Lung (tissue), 12 donors: Measurements from ENCODE around the gene DPY30. TPM values are rescaled to one million over a fixed set of nuclear protein-coding genes. Genes with fewer than 3 reads are reported as not detected.

Experiments
- ATAC-seq: fragments of 200-7000 bp; cut with Tn5 transposase; one replicate; pipeline ENCODE4 v1.9.1; 2020; ENCODE audit warnings: moderate number of reproducible peaks; ENCODE audit not compliant: insufficient read depth, low FRiP score
- DNase-seq, 3 donors: peaks; one replicate each; pipeline ENCODE4 v3.0.0-alpha.2; 2013 to 2017
- H3K27ac ChIP-seq, 2 donors: one replicate each; pipeline ENCODE4 v1.5.1; 2013; ENCODE audit warnings: mild to moderate bottlenecking in 2 of 2, moderate library complexity in 2 of 2, control low read depth in 1 of 2, inconsistent platforms in 1 of 2, low read depth in 1 of 2, low read length in 1 of 2
- H3K27me3 ChIP-seq, 3 donors: one replicate each; pipeline ENCODE4 v1.5.1; 2013; ENCODE audit warnings: low read length in 2 of 3; ENCODE audit not compliant: control insufficient read depth in 3 of 3, insufficient read depth in 3 of 3
- H3K36me3 ChIP-seq, 4 donors: one replicate each; pipeline ENCODE4 v1.5.1; 2013; ENCODE audit warnings: low read length in 4 of 4, mild to moderate bottlenecking in 1 of 4, moderate library complexity in 1 of 4; ENCODE audit not compliant: control insufficient read depth in 4 of 4, insufficient read depth in 4 of 4
- H3K4me1 ChIP-seq, 5 donors: one replicate each; pipeline ENCODE4 v1.5.1; 2013; ENCODE audit warnings: low read length in 5 of 5, mild to moderate bottlenecking in 2 of 5, moderate library complexity in 1 of 5; ENCODE audit not compliant: control insufficient read depth in 5 of 5, insufficient read depth in 5 of 5
- H3K4me3 ChIP-seq: one replicate; pipeline ENCODE4 v1.5.1; 2013; ENCODE audit warnings: mild to moderate bottlenecking, control low read depth, moderate library complexity
- H3K9ac ChIP-seq, 2 donors: one replicate each; pipeline ENCODE4 v1.5.1; 2013; ENCODE audit warnings: low read length in 2 of 2, control low read depth in 1 of 2; ENCODE audit not compliant: insufficient read depth in 1 of 2
- H3K9me3 ChIP-seq, 4 donors: one replicate each; pipeline ENCODE4 v1.5.1; 2013; ENCODE audit warnings: low read length in 3 of 4, mild to moderate bottlenecking in 1 of 4, moderate library complexity in 1 of 4; ENCODE audit not compliant: control insufficient read depth in 4 of 4, insufficient read depth in 3 of 4
- WGBS, 2 donors: extraction: QIAGEN DNeasy Blood & Tissue Kit; methylation state at CpG; one replicate each; pipeline ENCODE4 v1.1.7; 2013; 5-methylcytosine and 5-hydroxymethylcytosine counted together
- polyA plus RNA-seq, 2 donors: library from polyadenylated mRNA; stranded (reverse); fragments of 200-250 nt; gene quantifications; one replicate each; pipeline ENCODE4 v1.2.1, GENCODE V29; 2013
- total RNA-seq, 2 donors: library from RNA; depleted of rRNA in 1 of 2; stranded (reverse); fragments of >200 nt in 1 of 2; gene quantifications; one replicate each; pipeline ENCODE4 v1.2.1, GENCODE V29; 2014 to 2021
- TF ChIP-seq, protein P1 (sequence below): IDR thresholded peaks from 2 replicates; pipeline ENCODE4 v1.5.1; 2012; ENCODE audit warnings: mild to moderate bottlenecking; ENCODE audit errors: control extremely low read depth, extremely low read depth
- donor health status: control.
- donor health status: control.
- donor health status: Bipolar disorder and iron deficiency.
- donor health status: healthy.
- donor health status: DM: yes; HTN: yes; CAD: no.

The DPY30 gene
- total and polyA plus RNA-seq, 4 donors = 53.8 to 144 (median 69.1) TPM

GRCh38 chr2:32064713-32065112 is 25.1 kb upstream of the DPY30 start:
- Histone ChIP-seq H3K27me3 (no peaks in the 10 kb centered on the region), H3K4me3 (no peak overlapping the region), H3K4me1 (peaks cover 2 to 11% (median 6%) of the 10 kb centered on the region in 5 donors), H3K27ac (no peak overlapping the region), H3K36me3 (peaks cover 0 to 3% (median 1%) of the 10 kb centered on the region in 4 donors), H3K9ac (peak overlapping the region; percentile 44 to 86), H3K9me3 (no peaks in the 10 kb centered on the region)
- TF ChIP-seq, protein P1, sequence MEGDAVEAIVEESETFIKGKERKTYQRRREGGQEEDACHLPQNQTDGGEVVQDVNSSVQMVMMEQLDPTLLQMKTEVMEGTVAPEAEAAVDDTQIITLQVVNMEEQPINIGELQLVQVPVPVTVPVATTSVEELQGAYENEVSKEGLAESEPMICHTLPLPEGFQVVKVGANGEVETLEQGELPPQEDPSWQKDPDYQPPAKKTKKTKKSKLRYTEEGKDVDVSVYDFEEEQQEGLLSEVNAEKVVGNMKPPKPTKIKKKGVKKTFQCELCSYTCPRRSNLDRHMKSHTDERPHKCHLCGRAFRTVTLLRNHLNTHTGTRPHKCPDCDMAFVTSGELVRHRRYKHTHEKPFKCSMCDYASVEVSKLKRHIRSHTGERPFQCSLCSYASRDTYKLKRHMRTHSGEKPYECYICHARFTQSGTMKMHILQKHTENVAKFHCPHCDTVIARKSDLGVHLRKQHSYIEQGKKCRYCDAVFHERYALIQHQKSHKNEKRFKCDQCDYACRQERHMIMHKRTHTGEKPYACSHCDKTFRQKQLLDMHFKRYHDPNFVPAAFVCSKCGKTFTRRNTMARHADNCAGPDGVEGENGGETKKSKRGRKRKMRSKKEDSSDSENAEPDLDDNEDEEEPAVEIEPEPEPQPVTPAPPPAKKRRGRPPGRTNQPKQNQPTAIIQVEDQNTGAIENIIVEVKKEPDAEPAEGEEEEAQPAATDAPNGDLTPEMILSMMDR = no peak
- 79 to 81% methylated on average over 8 of the region's 8 CpGs for WGBS, 2 donors
- DNase-seq (no peak), ATAC-seq (no peak)

DNA sequence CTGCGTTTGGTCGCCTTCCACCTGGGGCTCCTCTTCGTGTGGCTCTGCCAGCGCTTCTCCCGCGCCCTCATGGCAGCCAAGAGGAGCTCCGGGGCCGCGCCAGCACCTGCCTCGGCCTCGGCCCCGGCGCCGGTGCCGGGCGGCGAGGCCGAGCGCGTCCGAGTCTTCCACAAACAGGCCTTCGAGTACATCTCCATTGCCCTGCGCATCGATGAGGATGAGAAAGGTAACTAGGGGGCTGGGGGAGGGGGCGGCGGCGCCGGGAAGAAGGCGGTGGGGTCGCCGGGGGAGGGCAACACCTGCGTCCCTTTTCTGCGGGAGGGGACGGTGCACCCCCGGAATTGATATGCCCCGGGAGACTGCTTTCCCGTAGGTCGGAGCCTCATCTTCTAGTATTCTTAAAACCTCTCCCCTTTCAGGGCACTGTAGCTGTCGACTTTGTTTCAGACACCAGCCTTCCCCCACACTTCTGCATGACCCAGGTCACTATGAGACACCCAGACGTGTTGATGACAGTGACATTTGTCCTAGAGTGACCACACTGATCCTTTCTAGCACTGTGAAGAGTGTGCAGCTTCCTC is 24.5 kb upstream of the DPY30 start:
- TF ChIP-seq, protein P1 = no peak
- no peaks in the 10 kb centered on the region for H3K9me3 ChIP-seq
- peak overlapping the region; percentile 87 for H3K4me3 ChIP-seq
- ATAC-seq (no peak), DNase-seq (peak in 2 of 3 donors; percentile 18 to 24)
- H3K27me3 ChIP-seq = no peaks in the 10 kb centered on the region
- H3K36me3 ChIP-seq = peaks cover 0 to 3% (median 1%) of the 10 kb centered on the region in 4 donors
- H3K9ac ChIP-seq = peak overlapping the region; percentile 44 to 86
- H3K4me1 ChIP-seq = peaks cover 2 to 11% (median 6%) of the 10 kb centered on the region in 5 donors
- 0 to 1% methylated on average over 33 to 40 of the region's 40 CpGs for WGBS, 2 donors
- peak overlapping the region; percentile 90 to 100 for H3K27ac ChIP-seq

DNA sequence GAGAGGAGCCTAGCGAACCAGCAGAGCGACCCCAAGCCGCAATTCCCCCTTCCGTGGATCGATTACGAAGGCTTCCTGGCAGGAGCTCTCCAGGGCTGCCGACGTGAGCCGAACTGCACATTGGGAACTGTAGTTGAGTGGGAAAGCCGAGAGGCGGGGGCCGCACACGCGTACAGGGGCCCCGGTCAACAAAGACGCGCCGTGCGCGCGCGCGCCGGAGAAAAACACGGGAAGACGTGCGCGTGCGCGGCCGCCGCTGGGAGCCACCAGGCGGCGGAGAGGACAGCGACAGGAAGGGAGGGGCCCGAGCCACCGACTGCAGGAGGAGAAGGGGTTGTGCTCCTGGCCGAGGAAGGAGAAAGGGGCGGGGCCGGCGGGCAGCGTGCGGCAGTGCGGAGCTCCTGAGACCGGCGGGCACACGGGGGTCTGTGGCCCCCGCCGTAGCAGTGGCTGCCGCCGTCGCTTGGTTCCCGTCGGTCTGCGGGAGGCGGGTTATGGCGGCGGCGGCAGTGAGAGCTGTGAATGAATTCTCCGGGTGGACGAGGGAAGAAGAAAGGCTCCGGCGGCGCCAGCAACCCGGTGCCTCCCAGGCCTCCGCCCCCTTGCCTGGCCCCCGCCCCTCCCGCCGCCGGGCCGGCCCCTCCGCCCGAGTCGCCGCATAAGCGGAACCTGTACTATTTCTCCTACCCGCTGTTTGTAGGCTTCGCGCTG is 23.9 kb upstream of the DPY30 start, which contains the start of gene SPAST:
TSS of gene SPAST (plus strand) at position 247 of the 711 bp plus-strand sequence. CDS start at position 523, 276 bp downstream.
- Histone ChIP-seq H3K27me3 (no peaks in the 10 kb centered on the region), H3K27ac (peak within 1 kb of the TSS; percentile 95 to 100), H3K9ac (peak within 1 kb of the TSS; percentile 44 to 86), H3K4me1 (peaks cover 2 to 11% (median 6%) of the 10 kb centered on the region in 5 donors), H3K4me3 (peak within 1 kb of the TSS; percentile 87), H3K9me3 (no peaks in the 10 kb centered on the region), H3K36me3 (peaks cover 0 to 3% (median 1%) of the 10 kb centered on the region in 4 donors)
- DNase-seq = peak; percentile 98 to 99 (median 99)
- 1% methylated on average over 53 to 79 of the region's 79 CpGs for WGBS, 2 donors
- peak; percentile 96 for ATAC-seq
- TF ChIP-seq, protein P1 = no peak
